T-helper 2 cell treated with Interferon-gamma antibody and Interleukin-4, amounts not matched to agents 100 ng/mL and 5 ng/mL, for 36 hours (primary cell): ENCODE data around the gene IGF2BP2. TPM values are rescaled to one million over a fixed set of nuclear protein-coding genes. Genes with fewer than 3 reads are reported as not detected.
"Not testable (repeated sequence)": the region's sequence is repeated elsewhere in the genome, so short reads cannot be mapped to it uniquely, and the experiment has no call there.

Source experiments
- intact Hi-C: fragments of 100-400 bp; cut with micrococcal nuclease; formaldehyde crosslinking; loops from one replicate; pipeline ENCODE4 v1.15.1; 2023
- total RNA-seq: library from RNA; stranded (reverse); gene quantifications from 2 replicates; pipeline ENCODE4 v1.2.3, GENCODE V29; 2022

The IGF2BP2 gene
- total RNA-seq, 1 donor from 2014 or later, result not detected

DNA sequence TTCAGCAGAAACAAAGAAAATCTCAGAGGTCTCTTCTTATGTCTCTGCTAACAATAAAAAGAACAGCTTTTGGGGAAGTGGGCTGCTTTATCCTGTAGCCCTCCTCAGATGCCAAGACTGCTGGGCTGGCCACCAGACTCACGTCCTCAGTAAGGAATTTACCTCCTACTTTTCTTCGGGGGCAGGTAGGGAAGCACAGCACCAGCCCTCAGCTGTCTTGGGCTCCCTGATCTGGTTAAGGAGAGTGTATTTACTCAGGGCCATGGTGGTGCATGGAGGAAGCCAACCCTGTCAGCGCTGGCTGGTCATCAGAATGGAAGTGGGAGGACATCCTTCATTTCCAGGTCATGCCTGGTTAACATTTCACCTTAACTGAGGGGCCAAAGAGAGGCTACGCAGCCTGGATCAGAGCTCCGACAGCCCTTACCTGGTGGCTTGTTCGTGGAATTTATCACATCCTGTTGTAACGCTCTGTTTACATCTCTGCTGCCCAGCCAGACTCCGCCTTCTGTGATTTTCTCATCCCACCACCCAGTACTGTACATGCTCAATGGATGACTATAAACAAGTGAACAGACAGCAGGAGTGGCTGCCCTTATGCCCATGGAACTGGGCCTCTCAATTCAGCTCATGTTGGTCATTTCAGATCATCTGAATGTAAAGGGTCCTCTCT is 108.3 kb downstream of the IGF2BP2 start:
- intact Hi-C loops, result no loop called here

DNA sequence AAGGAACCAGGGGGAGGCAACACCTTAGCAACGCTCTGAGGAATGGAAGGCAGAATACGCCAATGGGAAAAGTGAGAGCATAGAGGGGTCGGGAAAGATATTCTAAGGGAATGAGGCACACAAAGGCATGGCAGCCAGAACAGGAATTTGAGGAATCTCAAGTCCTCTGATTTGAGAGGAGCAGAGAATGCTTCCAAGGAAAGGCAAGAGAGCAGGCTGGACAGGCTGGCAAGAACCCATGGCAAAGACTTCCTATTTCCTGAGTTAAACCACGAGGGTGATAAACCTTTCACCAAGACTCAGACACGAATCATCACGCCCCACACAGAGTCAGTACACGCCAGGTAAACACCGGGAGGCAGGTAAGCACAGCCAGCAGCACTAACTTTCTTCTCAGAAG is 109.8 kb downstream of the IGF2BP2 start:
- intact Hi-C loops, result no loop called here

DNA sequence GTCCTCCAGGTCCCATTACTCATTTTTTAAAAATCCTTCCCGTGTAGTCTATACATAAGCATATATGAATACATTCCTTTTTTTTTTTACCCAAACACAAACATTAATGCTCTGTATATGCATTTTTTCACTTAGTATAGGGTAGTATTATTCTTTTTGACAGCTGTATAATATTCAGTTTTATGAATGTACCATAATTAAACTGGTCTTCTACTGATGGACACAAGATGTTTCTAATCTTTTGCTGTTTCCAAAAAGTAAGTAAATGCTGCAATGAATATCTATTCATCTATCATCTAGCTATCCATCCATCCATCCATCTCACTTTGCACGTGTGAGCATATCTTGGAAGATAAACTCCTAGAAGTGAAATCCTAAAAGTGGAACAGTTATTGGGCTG is 110.8 kb downstream of the IGF2BP2 start:
- intact Hi-C loops, result no loop called here

DNA sequence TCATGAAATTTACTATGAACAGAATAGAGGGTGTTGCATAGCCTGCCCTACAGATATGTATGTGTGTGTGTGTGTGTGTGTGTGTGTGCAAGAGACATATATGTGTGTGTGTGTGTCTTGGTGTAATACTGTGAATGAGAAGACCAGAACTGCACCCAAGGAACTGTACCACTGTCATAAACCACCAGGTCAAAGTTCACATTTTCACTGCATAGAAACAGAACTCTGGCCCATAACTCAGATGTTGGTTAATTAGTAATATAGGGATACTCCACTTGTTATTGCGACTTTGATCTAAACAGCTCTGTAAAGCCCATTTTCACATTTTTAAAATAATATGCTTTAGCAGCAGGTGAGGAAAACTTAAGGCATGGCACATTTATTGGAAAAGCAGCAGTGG is 111.8 kb downstream of the IGF2BP2 start:
- intact Hi-C loops, result no loop called here

DNA sequence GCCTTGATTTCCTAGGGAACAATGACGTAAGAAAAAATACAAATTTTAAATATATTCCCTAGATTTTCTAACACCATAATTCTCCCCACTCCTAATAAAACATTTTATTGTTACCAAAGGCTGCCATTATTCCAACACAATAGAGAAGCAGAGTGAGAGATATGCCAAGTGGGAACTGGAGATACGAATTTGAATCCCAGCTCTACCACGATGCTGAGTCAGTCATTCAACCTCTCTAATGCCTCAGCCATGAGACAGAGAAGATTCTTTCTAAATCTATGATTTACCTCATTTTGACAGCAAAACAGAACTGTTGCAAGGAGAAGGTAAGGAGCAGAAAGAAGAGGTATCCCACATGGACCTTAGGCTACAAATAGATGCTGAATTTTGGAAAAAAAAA is 112.5 kb downstream of the IGF2BP2 start:
- intact Hi-C loops, result no loop called here

DNA sequence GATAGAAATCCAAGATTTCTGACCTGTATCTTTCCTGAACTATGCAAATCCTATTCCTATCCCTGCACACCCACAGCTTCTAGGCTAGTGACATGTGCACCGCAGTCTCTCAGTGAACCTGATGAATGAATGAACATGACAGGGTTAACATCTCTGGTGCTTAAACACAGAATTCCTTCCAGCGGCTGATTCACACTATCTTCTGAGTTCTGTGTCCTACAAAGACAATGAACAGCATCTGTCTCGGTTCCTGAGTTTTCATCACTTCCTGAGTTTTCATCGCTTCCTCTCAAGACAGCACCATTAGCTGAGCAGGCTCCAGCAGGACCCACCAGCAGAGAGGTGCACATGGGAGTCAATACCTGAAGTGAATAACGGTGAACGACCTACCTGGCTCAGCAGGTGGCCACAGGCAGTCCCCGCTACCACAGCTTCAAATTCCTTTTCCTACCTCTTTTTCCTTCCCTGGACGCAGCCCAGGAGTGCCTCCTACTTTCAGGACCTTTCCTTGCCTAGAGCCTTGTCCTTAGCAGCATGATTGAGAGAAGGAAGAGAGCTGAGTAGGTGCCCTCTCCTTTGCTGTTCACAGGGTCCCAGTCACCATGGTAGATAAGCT is 113.5 kb downstream of the IGF2BP2 start:
- intact Hi-C loops, result no loop called here

DNA sequence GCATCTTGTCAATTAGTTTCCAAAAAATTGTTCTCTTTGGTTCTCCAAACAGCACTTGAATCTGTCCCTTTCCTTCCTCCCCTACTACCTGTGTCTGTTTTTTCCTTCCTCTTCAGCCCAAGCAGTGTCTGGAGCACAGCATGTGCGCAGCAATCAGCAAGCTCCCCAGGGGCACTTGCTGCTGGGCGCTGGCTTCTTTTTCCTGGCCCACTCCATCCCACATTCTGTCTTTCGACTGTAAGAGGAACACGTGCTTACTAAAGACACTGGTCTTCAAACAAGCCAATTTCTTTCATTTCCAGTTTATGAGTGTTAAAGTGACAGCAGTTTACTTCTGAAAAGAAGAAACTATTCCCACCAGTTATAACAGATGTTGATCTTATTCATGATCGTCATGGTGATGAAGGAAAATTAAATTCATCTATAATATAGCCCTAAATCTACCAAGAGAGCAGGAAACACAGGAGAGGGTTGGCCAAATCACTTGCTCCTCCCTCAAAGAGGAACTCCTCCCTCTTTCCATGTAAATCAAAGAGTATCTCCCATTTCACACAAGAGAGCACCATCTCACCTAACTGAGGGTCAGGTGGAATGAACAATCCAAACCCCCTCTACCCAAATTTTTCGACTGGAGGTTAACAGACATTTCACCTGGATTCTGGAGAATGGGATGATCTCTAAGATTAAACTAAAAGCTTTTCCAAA is 115.4 kb downstream of the IGF2BP2 start:
- intact Hi-C loops, result no loop called here

DNA sequence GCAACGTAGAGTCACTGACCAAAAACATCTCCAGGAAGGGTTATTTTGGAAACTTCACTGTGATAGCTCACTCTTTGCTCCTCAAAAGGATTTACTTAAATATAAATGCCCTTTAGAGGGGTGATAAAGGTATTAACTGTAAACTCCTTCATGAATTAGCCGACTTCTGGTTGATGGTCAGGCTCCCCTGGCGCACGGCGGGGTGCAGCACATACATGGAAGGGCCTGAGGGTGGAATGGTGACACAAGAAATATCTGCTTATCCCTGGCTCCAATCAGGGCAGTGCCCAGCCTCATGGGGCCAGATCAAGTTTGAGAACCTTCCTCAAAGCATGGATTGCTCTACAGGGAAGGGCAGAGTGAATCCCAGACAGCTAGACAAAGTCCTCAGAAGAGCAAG is 116.5 kb downstream of the IGF2BP2 start:
- intact Hi-C loops, result no loop called here

DNA sequence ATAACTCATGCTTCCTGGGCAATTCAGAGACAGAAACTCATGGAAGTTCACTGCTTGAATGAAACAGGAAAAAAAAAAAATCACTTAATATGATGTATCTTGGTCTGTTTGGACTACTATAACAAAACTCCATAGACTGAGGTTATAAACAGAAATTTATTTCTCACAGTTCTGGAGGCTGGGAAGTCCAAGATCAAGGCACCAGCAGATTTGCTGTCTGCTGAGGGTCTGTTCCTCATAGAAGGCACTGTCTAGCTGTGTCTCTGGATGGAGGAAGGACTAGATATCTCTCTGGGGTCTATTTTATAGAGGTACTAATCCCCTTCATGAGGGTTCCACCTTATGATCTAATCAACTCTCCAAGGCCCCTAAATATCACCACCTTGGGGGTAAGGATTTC is 119.3 kb downstream of the IGF2BP2 start:
- intact Hi-C loops, result no loop called here

DNA sequence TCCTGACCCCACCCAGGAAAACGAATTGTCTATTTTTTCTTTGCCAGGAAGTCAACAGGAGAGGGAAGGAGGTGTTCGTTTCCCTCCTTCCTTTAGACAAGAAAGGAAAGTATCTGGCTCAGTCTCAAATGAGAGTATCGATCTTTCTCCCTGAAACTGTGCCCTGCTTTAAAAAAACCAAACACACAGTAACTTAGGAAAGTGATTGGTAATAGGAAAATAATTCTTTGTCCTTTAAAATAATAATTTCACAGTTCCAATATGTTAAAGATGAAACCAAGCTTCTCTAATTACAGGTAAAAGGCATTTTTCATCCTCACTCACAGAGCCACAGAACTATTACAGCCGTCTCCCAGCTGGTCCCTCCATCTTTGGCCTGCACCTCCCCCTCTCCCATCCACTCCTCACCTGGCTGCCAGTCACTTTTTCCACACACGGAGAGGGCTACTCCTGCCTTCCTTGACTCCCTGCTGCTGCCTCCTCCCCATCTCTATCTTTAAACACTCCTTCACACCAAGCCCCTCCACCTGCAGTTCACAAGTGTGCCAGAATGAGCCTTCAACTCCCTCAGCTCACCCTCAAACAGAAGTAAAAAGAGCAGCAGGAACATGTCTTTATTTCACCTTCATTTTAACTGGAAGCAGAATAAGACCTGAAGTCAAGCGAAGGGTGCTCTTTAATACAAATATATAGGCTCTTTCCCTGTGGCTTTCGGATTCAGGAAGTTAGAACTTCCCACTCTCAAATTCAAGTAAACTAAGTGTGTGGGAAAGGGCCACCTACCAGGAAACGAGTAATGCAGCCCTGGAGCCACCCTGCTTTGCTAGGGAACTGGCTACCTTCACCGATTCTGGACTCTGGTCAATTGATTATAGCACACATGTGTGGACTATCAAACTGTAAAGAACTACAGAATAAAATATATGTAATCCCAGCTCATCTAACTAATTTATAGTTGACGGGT is 122.3 kb downstream of the IGF2BP2 start:
- intact Hi-C loops, result no loop called here

DNA sequence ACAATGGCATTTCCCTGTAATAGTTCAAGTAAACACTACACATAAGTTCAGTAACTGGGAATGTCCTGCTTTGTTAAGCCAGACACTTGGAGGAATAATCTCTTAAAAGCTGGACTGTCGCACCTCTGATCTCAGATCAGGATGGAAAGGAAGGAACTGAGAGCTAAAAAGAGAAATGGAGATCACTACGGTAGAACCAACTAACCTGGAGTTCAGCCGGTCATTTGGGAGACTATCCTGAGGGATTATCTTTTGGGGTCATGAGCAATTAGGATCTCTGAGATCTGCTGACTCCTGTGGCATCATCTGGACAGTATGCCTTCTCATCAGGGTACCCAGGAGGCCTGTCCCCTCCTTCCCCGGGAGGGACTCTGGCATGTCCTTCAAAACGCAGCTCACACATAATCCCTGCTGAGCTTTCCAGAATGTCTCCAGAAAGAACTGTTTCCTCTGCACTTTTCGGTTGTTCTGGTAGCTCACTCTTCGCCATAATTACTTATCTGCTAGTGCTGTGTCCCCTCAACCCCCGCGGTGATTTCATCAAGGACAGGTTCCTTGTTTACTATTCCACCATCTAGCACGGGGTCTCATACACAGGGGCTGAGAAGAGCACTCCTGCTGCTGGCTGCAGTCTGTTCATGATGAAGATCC is 123.1 kb downstream of the IGF2BP2 start:
- intact Hi-C loops, result no loop called here

DNA sequence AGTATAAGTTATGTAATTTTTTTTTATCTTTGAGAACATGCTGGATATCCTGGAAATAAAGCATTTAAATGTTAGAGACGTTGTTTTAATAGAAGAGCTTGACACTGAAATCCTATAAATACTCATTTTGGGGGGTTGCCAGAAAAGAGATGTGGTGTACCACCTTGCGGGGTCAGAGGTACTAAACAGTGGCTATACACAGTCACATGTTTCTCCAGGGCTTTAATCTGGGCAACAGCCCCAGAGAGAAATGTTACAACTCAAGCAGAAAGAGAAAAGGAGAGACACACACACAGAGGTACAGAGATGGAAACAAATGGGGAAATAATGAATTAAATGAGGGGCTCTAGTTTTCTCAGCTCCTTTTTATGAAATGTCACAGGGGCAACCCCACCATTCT is 124.9 kb downstream of the IGF2BP2 start:
- intact Hi-C loops, result no loop called here

DNA sequence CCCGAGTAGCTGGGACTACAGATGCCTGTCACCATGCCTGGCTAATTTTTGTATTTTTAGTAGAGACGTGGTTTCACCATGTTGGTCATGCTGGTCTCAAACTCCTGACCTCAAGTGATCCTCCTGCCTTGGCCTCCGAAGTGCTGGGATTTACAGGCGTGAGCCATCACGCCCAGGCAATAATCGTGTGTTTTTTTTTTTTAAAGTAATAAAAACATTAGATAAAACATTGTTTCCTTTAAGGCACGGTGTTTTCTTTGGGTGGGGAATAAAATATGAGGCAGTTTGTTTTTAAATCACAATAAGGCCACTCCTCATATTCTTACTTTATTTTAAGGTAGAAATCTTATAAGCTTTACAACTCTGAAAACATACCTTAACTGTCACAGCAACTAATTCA is 127.6 kb downstream of the IGF2BP2 start:
- intact Hi-C loops, result not testable (repeated sequence)

DNA sequence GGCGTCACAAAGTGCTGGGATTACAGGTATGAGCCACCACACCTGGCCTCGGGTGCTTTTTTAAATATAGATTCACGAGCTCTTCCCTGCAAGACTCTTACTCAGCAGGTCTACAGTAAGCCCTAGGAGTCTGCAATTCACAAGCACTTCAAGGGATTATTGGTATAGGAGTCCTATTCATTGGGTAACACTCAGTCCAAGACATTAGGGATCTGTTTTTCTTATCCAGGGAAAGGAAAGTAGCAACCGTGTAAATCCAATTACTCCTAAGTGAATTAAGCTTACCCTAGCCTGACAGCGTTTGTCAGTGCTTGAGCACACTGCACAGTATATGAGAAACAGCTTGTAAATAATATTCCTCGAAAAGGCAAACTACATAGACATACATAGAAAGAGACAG is 128.8 kb downstream of the IGF2BP2 start:
- intact Hi-C loops, result no loop called here

DNA sequence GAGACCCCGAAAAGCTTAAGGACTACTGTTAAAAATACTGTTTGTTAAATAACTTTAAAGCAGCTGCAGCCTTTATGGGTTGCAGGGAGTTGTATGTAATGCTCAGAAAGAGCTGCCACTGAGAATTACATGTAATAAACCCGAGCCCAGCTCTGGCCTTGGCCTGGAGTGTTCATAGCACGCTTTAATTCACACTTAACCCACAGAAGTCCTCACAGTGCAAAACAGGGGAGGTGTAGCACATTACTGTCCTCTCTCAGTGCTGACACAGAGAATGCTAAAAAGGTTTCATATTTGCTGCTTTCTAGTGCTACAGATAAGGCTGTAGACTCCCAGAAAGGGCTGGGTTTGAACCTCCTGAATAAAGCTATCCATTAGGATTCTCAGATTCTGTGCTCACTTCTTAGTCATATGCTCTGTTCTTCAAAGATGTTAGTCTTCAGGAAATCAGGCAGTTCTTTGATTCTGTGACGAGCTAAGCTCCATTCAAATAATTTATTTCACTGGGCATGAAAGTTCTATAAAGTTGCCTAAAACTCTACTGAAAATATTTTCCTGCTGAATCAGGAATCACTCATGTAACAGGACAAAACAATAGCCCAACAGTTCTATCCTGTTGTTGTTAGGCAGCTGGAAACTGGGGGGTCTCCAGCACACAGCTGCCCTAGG is 130.7 kb downstream of the IGF2BP2 start:
- intact Hi-C loops, result no loop called here

DNA sequence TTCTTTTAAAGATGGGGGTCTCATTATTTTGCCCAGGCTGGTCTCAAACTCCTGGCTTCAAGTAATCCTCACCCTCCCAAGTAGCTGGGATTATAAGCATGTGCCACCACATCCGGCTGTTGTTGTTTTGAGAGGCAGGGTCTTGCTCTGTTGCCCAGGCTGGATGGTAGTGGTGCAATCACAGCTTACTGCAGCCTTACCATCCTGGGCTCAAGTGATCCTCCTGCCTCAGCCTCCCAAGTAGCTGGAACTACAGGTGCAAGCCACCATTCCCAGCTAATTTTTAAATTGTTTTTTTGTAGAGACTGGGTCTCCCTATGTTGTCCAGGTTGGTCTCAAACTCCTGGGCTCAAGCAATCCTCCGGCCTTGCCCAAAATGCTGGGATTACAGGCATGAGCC is 133.2 kb downstream of the IGF2BP2 start:
- intact Hi-C loops, result no loop called here

DNA sequence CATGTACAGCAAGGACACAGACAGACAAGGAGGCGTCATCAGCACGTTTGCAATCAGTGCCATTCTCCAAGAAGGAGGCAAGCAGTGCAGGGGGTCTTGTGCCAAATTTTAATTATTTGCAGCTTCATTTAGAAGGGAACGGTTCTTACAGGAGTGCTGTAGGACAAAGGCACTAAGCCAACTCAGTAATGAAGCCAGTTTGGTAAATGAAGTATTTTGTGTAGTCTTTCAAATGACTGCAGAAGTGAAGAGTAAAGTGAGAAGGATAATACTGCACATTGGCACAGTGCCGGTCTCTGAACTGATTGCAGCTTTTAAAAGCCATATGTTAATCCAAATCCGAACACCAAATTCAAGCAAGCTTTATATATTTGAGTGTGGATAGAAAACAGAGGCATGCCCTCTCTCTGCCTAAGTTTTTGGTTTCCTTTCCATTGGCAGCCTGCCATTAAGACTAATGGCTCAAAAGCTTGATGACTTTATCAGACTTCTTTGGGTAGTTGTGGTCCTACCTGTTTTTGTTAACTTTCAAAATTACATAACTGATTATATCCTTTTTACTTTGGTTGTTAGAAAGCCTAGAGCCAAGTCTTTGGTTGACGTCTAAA is 137.5 kb downstream of the IGF2BP2 start:
- intact Hi-C loops, result no loop called here

DNA sequence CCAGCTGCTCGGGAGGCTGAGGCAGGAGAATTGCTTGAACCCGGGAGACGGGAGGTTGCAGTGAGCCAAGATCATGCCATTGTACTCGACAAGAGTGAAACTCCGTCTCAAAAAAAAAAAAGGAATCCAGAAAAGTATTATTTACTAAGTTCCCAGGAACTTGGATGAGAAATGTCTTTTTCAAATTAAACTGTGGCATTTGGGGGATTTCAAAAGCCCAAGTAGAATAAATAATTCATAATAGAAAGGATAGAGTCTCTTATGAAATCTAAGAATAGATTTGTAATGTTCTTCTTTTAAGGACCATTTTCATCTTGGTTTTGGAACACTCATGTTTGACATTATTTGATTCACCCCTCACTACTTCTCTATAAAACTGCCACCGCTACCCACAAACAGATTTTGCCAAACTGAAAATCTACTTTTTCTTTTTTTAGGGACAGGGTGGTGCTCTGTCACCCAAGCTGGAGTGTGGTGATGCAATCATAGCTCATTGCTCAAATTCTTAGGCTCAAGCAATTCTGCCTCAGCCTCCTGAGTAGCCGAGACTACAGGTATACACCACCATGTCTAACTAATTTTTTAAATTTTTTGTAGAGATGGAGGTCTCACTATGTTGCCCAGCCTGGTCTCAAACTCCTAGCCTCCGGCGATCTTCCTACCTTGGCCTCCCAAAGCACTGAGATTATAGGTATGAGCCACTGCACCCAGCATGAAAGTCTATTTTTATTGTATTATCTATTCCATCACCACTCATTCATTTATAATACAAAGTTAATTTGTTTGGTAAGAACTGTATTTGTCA is 139.4 kb downstream of the IGF2BP2 start:
- intact Hi-C loops, result no loop called here

DNA sequence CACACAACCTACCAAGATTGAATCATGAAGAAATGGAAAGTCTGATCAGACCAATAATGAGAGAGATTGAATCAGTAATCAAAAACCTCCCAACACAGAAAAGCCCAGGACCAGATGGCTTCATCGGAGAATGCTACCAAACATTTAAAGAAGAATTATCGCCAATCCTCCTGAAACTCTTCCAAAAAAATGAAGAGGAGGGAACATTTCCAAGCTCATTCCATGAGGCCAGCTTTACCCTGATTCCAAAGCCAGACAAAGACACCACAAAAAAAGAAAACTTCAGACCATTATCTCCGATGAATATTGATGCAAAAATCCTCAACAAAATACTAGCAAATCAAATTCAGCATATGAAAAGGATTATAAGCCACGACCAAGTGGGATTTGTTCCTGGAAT is 144.6 kb downstream of the IGF2BP2 start:
- intact Hi-C loops, result no loop called here
